ENCODE results near the gene RFC4.

Gene RFC4

DNA sequence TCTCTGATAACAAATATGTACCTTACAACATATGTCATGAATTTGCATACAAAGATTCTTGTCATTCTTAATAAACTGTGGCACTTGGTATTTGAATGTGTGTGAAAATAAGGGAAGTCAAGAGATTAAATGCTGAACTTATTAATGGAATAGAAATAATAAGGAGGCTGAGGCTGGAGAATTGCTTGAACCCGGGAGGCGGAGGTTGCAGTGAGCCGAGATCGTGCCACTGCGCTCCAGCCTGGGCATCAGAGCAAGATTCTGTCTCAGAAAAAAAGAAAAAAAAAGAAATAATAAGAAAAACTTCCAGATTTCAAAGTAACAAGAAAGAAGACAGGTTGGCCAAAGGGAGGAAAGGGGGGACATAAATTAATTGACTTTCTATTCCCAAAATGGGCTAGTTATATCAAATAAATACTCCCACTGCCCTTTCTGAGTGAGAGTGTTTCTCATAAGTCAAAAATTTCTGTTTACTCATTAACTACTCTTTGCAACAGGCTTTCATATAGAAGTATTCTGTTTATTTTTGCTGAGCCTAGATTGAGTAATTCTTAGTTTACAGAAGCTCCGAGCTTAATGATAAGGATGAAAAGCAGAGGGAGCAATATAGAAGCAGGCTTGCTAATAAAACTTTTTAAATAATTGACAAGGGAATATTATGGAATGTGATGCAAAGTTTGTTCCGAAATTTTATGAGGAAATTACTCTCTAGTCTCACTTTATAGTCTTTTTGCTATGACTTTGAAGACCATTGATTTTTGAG is 63.5 kb downstream of the RFC4 start:
- DNase-seq, result no peak
